T-helper 2 cell treated with Interferon-gamma antibody and Interleukin-4, amounts not matched to agents 5 μg/mL and 100 μg/mL, for 36 hours (primary cell): ENCODE data around the gene ADAMTS8.
A peak's percentile ranks its signal among the peaks of the same experiment; 100 is the strongest.

Source experiments
- DNase-seq: peaks from one replicate; pipeline ENCODE4 v3.0.0; 2021; ENCODE audit warnings: low spot score
- H3K27ac Mint-ChIP-seq: one replicate; pipeline ENCODE4 v1.8.0; 2021; ENCODE audit warnings: mild to moderate bottlenecking, mixed read lengths
- H3K27me3 Mint-ChIP-seq: one replicate; pipeline ENCODE4 v1.8.0; 2021; ENCODE audit warnings: low read depth, mixed read lengths
- H3K36me3 Mint-ChIP-seq: one replicate; pipeline ENCODE4 v1.8.0; 2021; ENCODE audit warnings: low read depth, mixed read lengths
- H3K4me1 Mint-ChIP-seq: one replicate; pipeline ENCODE4 v1.8.0; 2021; ENCODE audit warnings: low read depth, mixed read lengths
- H3K4me3 Mint-ChIP-seq: one replicate; pipeline ENCODE4 v1.8.0; 2022; ENCODE audit warnings: mild to moderate bottlenecking, moderate library complexity, mixed read lengths
- H3K9me3 Mint-ChIP-seq: one replicate; pipeline ENCODE4 v1.8.0; 2021; ENCODE audit warnings: mixed read lengths

Gene ADAMTS8

DNA sequence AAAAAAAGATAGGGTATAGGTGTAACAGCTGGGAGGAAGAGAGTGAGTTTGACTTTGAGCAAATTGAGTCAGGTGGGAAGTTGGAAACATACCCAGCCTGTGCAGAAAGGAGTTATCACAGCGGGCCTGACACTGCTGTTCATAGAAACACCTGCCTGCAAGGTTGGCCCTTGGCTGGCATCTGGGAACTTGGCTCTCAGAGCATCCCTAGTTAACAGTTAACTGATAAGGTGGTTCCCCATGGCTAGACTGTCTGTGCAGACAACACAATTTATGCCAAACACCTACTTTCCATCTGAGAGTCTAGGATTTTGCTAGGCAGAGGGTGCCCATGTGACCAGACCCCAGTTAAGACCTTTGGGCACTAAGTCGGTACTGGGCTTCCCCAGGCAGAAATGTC lies 31.4 kb downstream of the ADAMTS8 start:
- no peak overlapping the region for H3K27ac Mint-ChIP-seq
- peaks cover 19% of the 10 kb centered on the region for H3K27me3 Mint-ChIP-seq
- H3K4me1 Mint-ChIP-seq = peaks cover 8% of the 10 kb centered on the region
- H3K9me3 Mint-ChIP-seq = no peaks in the 10 kb centered on the region
- DNase-seq = no peak
- H3K36me3 Mint-ChIP-seq = no peaks in the 10 kb centered on the region
- no peak overlapping the region for H3K4me3 Mint-ChIP-seq

DNA sequence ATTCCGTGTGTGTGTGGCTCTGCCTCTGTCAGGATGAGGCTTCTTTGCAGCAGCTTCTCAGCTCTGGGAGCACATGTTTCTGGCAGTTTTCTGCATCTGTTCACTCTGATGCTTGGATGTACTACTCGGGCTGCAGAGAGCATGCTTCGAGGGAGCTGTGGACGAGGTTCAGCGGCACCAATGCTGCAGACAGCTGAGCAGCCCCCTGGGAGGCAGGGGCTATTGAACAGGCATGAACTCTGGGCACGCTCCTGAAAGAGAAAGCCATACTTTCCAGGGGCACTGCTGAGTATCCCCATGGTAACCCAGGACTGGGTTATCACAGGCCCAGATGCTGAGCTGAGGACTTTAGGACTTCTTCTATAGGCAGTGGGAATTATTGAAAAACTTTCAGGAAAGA lies 33.8 kb downstream of the ADAMTS8 start:
- Mint-ChIP-seq H3K4me1 (peaks cover 2% of the 10 kb centered on the region), H3K9me3 (no peaks in the 10 kb centered on the region)

DNA sequence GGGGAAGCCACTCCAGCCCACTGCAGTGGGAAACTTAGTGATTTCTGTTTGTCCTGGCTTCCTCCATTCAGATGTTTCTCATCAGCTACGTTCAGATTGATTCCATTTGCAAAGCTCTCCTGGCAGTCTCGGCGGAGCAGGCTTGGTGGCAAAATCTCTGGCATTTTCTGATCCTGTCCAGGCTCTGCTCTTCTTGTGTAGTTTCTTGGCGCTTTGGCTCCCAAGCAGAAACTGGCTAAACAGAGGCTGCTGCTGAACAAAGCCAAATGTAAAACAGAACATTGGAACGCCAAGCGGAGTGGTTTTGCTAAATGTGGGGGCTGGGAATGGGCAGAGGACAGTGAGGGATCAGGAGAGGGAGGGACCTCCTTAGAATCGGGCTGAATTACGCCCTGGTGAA lies 36.7 kb downstream of the ADAMTS8 start:
- H3K27ac Mint-ChIP-seq = no peak overlapping the region
- peaks cover 4% of the 10 kb centered on the region for H3K27me3 Mint-ChIP-seq
- no peaks in the 10 kb centered on the region for H3K9me3 Mint-ChIP-seq
- no peaks in the 10 kb centered on the region for H3K36me3 Mint-ChIP-seq
- DNase-seq = no peak
- H3K4me3 Mint-ChIP-seq = no peak overlapping the region
- peaks cover 14% of the 10 kb centered on the region for H3K4me1 Mint-ChIP-seq

More for the DNA sequence above, 33.8 kb downstream of the ADAMTS8 start:
- no peak overlapping the region for H3K4me3 Mint-ChIP-seq
- no peak overlapping the region for H3K27ac Mint-ChIP-seq
- peaks cover 10% of the 10 kb centered on the region for H3K27me3 Mint-ChIP-seq
- no peaks in the 10 kb centered on the region for H3K36me3 Mint-ChIP-seq
- no peak for DNase-seq

DNA sequence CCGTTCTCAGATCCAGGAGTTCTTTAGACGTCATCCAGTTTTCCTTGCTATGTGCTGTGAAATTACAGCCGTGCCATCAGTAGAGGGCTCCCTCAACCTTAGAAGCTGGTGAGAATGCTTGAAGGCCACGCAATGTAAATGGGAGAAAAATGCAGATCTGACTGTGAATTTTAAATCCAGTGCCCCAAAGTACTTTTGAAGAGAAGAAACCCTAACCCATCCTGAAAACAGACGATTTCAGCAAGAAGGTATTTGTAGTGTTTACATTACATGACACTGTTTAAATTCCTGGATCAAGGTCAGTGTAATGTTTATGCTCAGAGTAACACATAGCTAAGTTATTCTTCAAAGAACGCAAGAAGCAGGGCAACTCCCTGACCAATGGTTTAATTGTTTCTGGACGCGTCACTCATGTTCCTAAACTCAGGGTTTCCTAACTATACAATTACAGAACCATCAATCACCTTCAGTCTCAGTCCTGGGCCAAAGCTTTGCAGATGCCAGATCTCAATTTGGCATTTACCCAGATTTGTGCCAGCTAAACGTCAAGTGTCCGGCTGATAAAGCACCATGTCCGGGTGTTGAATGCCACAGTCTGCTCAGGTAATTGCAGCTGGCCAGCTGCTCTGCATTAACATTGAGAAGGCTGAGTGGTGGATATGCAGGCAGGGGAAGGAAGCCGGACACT lies 38.2 kb downstream of the ADAMTS8 start:
- Mint-ChIP-seq H3K36me3 (no peaks in the 10 kb centered on the region), H3K4me3 (no peak overlapping the region), H3K27ac (no peak overlapping the region), H3K27me3 (no peaks in the 10 kb centered on the region), H3K4me1 (peaks cover 14% of the 10 kb centered on the region), H3K9me3 (no peaks in the 10 kb centered on the region)
- no peak for DNase-seq

DNA sequence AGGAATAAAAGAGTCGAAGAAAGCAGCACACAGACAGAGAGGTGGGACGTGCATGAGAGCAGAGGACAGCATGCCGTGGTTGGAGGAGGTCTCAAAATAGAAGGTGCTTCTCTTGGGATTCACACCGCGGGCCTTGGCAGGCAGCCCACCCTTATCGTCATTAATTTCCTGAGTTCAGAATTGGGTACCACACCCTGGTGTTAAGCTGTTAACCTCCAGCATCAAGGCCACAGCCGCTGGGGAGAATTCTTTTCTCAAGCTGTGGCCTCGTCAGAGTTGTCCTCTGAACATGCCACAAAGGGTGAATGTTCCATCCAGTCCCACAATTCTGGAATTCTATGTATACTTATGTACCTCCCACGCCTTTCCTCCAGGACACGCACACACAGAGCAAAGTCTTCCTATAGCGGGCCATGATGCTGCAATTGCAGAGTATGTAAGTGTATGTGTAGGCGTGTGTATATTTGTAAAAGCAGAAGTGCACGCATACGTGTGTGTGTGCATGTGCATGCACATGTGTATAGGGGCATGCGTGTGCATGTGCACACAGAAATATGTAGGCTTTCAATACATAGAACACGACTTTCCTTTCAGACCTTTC lies 39.0 kb downstream of the ADAMTS8 start:
- Mint-ChIP-seq H3K9me3 (no peaks in the 10 kb centered on the region), H3K4me3 (peak overlapping the region; percentile 47), H3K36me3 (no peaks in the 10 kb centered on the region), H3K27ac (peak overlapping the region; percentile 39), H3K27me3 (no peaks in the 10 kb centered on the region), H3K4me1 (peaks cover 14% of the 10 kb centered on the region)
- DNase-seq = no peak

DNA sequence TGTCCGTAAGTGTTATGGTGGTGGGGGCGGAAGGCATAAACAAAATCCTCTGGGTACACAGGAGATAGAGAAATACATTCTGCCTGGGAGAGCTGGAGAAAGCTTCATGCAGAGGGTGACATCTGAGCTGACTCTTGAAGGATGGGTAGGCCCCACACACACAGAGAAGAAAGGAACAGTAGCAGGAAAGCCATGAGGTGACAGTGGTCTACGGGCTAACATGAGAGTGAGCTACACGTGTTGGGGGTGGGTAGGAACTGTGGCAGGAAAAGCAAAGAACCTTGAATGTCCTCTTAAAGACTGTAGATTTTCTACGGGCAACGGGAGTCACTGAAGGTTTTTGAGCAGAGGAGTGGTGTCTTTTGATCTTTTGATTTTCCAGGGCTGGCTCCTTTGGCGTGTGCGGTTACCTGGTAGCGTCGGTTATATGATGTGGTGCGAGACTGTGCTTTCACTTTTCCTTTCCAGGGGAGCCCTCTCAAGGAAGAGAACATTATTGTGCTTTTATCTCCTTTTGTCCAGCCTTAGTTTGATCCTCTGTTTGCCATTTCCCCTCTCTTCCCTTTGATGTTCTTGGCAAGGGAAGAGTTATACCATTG lies 39.7 kb downstream of the ADAMTS8 start:
- Mint-ChIP-seq H3K27me3 (no peaks in the 10 kb centered on the region), H3K4me3 (peak overlapping the region; percentile 47), H3K4me1 (peaks cover 17% of the 10 kb centered on the region), H3K27ac (peak overlapping the region; percentile 39), H3K36me3 (no peaks in the 10 kb centered on the region), H3K9me3 (no peaks in the 10 kb centered on the region)
- no peak for DNase-seq

DNA sequence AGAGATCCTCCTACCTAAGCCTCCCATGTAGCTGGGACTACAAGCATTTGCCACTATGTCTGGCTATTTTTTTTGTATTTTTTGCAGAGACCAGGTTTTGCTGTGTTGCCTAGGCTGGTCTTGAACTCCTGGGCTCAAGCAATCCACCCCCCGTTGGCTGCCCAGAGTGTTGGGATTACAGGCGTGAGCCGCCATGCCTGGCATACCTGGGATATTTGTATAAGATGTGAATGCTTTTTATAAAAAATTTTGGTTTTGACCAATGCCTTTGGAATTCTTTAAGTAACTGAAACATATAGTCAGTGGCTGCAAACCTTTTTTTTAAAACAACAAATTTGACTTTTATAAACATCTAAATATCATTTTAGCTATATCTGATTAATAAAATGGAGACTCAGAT lies 42.4 kb downstream of the ADAMTS8 start:
- no peak overlapping the region for H3K27ac Mint-ChIP-seq
- no peaks in the 10 kb centered on the region for H3K27me3 Mint-ChIP-seq
- no peaks in the 10 kb centered on the region for H3K9me3 Mint-ChIP-seq
- H3K4me3 Mint-ChIP-seq = no peak overlapping the region
- H3K36me3 Mint-ChIP-seq = no peaks in the 10 kb centered on the region
- peaks cover 20% of the 10 kb centered on the region for H3K4me1 Mint-ChIP-seq
- no peak for DNase-seq

DNA sequence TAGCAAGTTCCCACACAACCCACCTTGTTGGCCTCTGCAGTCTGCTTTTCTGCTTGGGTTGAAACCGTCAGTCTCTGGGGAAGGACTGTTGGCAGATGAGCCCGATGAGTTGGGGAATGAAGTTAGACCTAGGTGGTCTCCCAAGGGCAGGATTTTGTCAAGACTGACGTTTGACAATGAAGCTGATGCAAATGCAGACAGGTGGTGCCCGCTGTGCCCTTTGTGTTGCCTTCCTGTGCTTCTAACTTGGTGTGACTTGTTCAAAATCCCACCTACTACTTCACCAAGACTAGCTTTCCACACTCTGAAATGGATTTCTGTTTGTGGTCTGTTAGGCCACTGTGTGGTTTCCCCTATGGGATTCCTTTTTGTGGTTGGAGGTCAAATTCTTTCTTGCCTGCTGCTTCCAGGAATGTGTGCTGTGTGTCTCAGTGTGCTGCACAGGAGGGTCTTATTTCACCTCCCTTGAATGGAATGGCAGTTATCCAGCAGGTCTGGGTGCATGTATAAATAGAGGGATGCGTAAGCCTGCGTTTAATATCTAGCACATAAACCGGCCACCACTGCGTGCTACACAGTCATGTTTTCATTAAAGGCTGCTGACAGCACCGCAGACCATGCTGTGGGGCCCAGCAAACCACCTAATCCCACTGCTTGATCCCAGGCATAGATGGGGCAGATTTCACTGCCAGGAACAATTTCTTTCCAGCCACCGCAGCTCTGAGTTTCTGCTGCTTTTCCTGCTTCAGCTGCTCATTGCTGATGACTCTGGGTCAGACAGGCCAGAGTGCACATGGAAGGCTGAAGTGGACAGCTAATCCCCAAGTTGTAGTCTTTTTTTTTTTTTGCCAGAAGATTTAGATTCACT lies 44.8 kb downstream of the ADAMTS8 start:
- H3K9me3 Mint-ChIP-seq = no peaks in the 10 kb centered on the region

DNA sequence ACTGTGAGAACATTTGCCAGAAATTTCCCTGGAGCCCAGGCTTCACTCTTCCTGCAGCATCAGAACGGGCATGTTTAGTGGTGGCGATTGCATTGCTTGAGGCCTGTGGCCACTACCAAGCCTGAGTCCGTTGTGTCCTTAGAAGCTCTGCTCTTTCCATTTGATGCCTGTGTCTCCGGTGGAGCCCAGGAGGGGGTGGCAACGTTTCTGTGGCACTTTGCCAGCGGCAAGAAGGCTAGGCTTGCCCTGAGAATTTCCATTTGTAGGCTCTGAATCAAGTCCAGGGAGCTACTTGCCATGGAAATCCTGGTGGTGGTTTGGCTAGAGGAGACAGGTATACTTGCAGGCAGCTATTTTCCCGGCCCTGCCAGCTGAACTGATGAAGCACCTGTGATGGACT lies 47.1 kb downstream of the ADAMTS8 start:
- DNase-seq = no peak
- Mint-ChIP-seq H3K36me3 (no peaks in the 10 kb centered on the region), H3K9me3 (no peaks in the 10 kb centered on the region), H3K4me3 (no peak overlapping the region), H3K4me1 (peaks cover 7% of the 10 kb centered on the region), H3K27ac (no peak overlapping the region), H3K27me3 (no peaks in the 10 kb centered on the region)

More for the DNA sequence above, 44.8 kb downstream of the ADAMTS8 start:
- H3K27me3 Mint-ChIP-seq = no peaks in the 10 kb centered on the region
- DNase-seq = no peak
- H3K4me1 Mint-ChIP-seq = peaks cover 12% of the 10 kb centered on the region
- no peaks in the 10 kb centered on the region for H3K36me3 Mint-ChIP-seq
- no peak overlapping the region for H3K4me3 Mint-ChIP-seq
- H3K27ac Mint-ChIP-seq = no peak overlapping the region

DNA sequence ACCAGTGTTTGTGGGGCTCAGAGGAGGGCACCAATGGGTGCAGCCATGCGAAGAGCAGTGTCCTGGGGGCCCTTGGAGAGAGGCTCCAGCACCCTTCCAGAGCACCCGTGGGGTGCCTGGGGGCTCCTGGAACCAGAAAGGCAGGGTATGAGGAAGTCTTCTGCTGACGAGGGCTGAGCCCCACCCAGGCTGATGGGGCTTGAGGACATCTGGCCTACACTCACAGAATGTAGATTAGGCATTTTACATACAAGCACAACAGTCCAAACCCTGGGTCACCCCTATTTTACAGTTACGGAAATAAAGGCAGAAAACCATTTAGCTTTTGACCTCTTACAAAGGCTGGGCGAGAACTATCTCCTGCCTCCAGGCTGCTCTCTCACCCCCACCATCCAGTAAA lies 47.6 kb downstream of the ADAMTS8 start:
- no peaks in the 10 kb centered on the region for H3K9me3 Mint-ChIP-seq
- DNase-seq = no peak
- H3K36me3 Mint-ChIP-seq = no peaks in the 10 kb centered on the region
- H3K27ac Mint-ChIP-seq = no peak overlapping the region
- no peak overlapping the region for H3K4me3 Mint-ChIP-seq
- H3K27me3 Mint-ChIP-seq = no peaks in the 10 kb centered on the region
- H3K4me1 Mint-ChIP-seq = peaks cover 7% of the 10 kb centered on the region

DNA sequence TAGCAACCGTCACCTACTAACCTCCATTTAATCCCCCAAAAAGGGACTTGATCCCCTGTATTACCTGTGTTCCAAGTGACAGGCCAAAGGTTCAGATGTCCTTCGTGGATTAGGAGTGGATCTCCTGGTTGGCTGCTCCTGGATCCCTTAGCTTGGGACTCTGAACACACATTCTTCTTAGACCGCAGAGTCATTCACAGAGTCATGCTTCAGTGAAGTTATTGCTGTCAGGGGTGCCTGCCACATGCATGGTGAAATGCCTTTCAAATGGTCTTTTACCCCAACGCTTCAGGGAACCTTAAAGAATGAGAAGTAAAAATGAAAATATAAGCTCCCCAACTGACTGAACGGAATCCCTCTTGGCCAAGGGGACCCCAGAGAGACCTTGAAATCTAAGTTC lies 49.1 kb downstream of the ADAMTS8 start:
- H3K36me3 Mint-ChIP-seq = no peaks in the 10 kb centered on the region
- H3K27ac Mint-ChIP-seq = no peak overlapping the region
- H3K27me3 Mint-ChIP-seq = no peaks in the 10 kb centered on the region
- peaks cover 7% of the 10 kb centered on the region for H3K4me1 Mint-ChIP-seq
- H3K4me3 Mint-ChIP-seq = no peak overlapping the region
- no peaks in the 10 kb centered on the region for H3K9me3 Mint-ChIP-seq
- no peak for DNase-seq

DNA sequence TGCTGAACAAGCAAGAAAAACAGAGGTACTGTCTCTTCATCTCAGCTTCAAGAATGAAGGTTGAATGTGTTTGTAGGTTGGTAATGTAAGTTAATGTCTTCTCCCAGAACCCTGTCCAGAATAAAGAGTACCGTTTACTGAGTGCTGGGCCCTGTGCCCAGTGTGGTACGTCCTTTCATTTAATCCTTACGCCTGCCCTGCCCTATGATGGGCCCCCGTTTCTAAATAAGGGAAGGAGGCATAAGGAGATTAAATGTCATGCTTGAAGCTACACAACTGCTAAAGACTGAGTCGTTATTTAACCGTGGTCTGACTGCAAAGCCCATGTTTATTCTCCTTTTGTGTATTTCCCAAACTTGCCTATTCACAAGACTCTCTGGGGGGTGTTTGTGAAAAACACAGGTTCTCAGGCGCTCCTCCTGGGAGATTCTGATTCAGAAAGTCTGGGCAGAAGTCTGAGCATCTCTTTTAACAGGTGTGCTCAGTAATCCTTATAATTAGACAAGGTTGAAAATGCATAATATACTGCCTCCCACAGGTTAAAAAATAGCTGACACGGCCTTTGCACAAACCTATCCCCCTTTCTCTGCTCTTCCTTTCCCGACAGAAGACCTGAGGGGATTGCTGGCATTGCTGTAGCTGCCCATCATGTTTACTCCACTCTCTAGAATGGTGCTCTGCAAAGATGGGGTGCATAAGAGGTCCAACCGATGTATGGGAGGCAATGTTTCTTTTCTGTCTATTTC lies 57.4 kb downstream of the ADAMTS8 start:
- no peaks in the 10 kb centered on the region for H3K4me1 Mint-ChIP-seq
- H3K9me3 Mint-ChIP-seq = no peaks in the 10 kb centered on the region
- DNase-seq = no peak
- no peaks in the 10 kb centered on the region for H3K27me3 Mint-ChIP-seq
- no peak overlapping the region for H3K27ac Mint-ChIP-seq
- no peak overlapping the region for H3K4me3 Mint-ChIP-seq
- no peaks in the 10 kb centered on the region for H3K36me3 Mint-ChIP-seq

DNA sequence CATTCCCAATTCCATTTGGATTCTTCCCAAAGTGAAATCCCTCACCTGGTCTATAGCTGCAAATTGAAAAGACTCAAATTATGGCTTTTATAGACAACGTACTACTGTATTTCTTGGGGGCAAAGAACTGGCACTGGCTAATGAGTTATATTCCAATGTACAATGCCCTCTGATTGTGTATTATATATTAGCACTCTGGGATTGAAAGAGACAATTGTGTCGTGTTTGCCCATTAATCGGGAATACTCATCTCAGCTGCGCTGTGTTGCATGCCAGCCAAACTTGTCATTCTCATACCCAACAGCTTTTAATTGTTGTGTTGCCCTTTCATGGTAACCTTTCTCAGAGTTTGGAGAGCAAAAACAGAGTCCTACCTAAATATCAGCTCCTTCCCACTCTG lies 58.7 kb downstream of the ADAMTS8 start:
- H3K4me3 Mint-ChIP-seq = no peak overlapping the region
- no peaks in the 10 kb centered on the region for H3K9me3 Mint-ChIP-seq
- no peak overlapping the region for H3K27ac Mint-ChIP-seq
- H3K27me3 Mint-ChIP-seq = peaks cover 2% of the 10 kb centered on the region
- H3K36me3 Mint-ChIP-seq = no peaks in the 10 kb centered on the region
- H3K4me1 Mint-ChIP-seq = no peaks in the 10 kb centered on the region
- no peak for DNase-seq
